HepG2 (cell line): ENCODE data around the gene LSM6. TPM values are rescaled to one million over a fixed set of nuclear protein-coding genes. Genes with fewer than 3 reads are reported as not detected.

Experiments
- FOXA1 ChIP-seq, 2 experiments: fragments of 450-650 bp in 1 of 2; sonication (generic) in 1 of 2; formaldehyde crosslinking in 1 of 2; IDR thresholded peaks; 2 replicates each; pipeline versions ENCODE4 v1.4.0 to v1.6.1; 2016 to 2020; ENCODE audit warnings: missing genetic modification reagents in 1 of 2
- JUN ChIP-seq: sonication (generic); formaldehyde crosslinking; IDR thresholded peaks from 2 replicates; pipeline ENCODE4 v1.4.0; 2020; ENCODE audit warnings: mild to moderate bottlenecking, missing genetic modification reagents
- KLF12 ChIP-seq: sonication (generic); formaldehyde crosslinking; IDR thresholded peaks from 2 replicates; pipeline ENCODE4 v1.4.0; 2020; ENCODE audit warnings: missing genetic modification reagents, borderline replicate concordance
- NCOA5 ChIP-seq: sonication (generic); formaldehyde crosslinking; IDR thresholded peaks from 2 replicates; pipeline ENCODE4 v1.4.0; 2020; ENCODE audit warnings: missing genetic modification reagents
- SIX4 ChIP-seq: sonication (generic); formaldehyde crosslinking; IDR thresholded peaks from 2 replicates; pipeline ENCODE4 v1.4.0; 2020; ENCODE audit warnings: missing genetic modification reagents
- SMC3 ChIP-seq: IDR thresholded peaks from 2 replicates; pipeline ENCODE4 v1.6.1; 2011; ENCODE audit warnings: low read length, improper control_type of control experiment
- SOX13 ChIP-seq, 3 experiments: fragments of 450-650 bp in 1 of 3; sonication (generic) in 1 of 3; formaldehyde crosslinking in 1 of 3; IDR thresholded peaks in 2 of 3; conservative IDR thresholded peaks in 1 of 3; 2 replicates each; pipeline versions ENCODE4 v1.5.0 to v1.6.1; 2016 to 2020; ENCODE audit warnings: antibody characterized with exemption in 1 of 3, mild to moderate bottlenecking in 1 of 3, missing compliant biosample characterization in 1 of 3, missing genetic modification reagents in 1 of 3, moderate library complexity in 1 of 3
- polyA plus RNA-seq, 8 experiments: library from polyadenylated mRNA; depleted of rRNA in 3 of 8; stranded (reverse) in 7 of 8; unstranded in 1 of 8; fragments of >200 nt; fragmentation: Illumina TruSeq in 4 of 8; extraction: Trizol in 4 of 8; gene quantifications; 2 replicates each; pipeline versions ENCODE4 v1.2.1 to v1.2.3, GENCODE V29; 2011 to 2016; ENCODE audit warnings: low read depth in 4 of 8, missing spikeins in 1 of 8, mixed read lengths in 1 of 8; ENCODE audit not compliant: insufficient read depth in 1 of 8
- total RNA-seq, 5 experiments: library from RNA; depleted of rRNA; stranded (reverse); fragments of >200 nt; fragmentation: Illumina TruSeq; extraction: Trizol; gene quantifications; 2 replicates each; pipeline ENCODE4 v1.2.3, GENCODE V29; 2016; ENCODE audit warnings: low read depth in 1 of 5
- TF ChIP-seq, protein P1 (sequence below), 2 experiments: sonication (generic) in 1 of 2; formaldehyde crosslinking in 1 of 2; IDR thresholded peaks; 2 replicates each; pipeline versions ENCODE4 v1.6.1 to v1.9.0; 2014 to 2022; ENCODE audit warnings: antibody characterized with exemption in 1 of 2, borderline replicate concordance in 1 of 2, inconsistent platforms in 1 of 2, low read depth in 1 of 2, missing genetic modification reagents in 1 of 2
- TF ChIP-seq, protein P2 (sequence below): sonication (generic); formaldehyde crosslinking; IDR thresholded peaks from 2 replicates; pipeline ENCODE4 v1.4.0; 2020; ENCODE audit warnings: missing genetic modification reagents, borderline replicate concordance
- TF ChIP-seq, protein P3 (sequence below): sonication (generic); formaldehyde crosslinking; IDR thresholded peaks from 2 replicates; pipeline ENCODE4 v1.5.0; 2020; ENCODE audit warnings: mild to moderate bottlenecking, missing genetic modification reagents
- TF ChIP-seq, protein P4 (sequence below): sonication (generic); formaldehyde crosslinking; IDR thresholded peaks from 2 replicates; pipeline ENCODE4 v1.5.0; 2020; ENCODE audit warnings: missing genetic modification reagents

The LSM6 gene
- total and polyA plus RNA-seq, 2 of the 13 experiments (the other 11 are each of a cell fraction or from before 2014, with no cell fraction given) = 14.6 to 83.3 TPM

DNA sequence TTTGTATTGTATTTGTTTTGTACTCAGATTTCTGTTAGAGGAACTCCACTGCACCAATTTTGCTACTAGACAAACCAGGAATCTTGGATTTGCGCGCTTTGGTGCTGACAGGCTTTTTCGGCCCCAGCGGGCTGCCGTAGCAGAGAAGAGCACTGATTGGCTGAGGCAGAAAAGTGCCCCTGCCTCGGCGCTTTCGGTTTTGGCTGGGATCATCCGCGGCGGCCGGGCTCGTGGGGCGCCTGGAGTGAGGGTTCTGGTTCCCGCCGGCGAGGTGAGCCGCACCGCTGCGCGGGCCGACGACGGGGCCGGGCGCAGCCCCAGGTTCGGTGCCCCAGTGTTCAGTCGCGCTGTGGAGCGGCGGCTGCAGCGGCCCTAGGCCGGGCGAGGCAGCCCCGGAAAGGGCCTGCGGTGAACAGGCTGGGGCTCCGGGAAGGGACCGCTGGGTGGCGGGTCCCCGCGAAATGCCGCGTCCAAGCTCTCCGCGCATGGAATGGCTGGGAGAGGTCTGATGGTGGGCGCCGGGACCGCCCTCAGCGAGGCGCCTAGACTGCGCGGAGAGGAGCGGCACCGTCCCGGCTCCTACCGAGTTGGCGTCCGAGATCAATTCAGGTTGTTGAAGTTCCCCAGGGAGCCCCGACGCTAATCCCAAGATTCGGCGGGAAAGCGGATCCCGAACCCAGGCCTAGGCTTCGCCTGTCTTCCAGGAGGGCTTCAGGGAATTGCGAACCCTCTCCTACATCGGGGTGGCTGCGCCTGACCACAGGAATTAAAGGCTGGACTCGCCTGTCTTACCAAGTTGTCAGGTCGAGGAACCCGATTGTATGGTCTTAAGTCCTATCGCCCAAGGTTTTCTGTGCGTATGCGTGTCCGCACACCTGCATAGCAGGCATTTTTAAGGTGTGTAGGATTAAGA is at the start of gene LSM6 (continued):
- TF ChIP-seq, protein P1, sequence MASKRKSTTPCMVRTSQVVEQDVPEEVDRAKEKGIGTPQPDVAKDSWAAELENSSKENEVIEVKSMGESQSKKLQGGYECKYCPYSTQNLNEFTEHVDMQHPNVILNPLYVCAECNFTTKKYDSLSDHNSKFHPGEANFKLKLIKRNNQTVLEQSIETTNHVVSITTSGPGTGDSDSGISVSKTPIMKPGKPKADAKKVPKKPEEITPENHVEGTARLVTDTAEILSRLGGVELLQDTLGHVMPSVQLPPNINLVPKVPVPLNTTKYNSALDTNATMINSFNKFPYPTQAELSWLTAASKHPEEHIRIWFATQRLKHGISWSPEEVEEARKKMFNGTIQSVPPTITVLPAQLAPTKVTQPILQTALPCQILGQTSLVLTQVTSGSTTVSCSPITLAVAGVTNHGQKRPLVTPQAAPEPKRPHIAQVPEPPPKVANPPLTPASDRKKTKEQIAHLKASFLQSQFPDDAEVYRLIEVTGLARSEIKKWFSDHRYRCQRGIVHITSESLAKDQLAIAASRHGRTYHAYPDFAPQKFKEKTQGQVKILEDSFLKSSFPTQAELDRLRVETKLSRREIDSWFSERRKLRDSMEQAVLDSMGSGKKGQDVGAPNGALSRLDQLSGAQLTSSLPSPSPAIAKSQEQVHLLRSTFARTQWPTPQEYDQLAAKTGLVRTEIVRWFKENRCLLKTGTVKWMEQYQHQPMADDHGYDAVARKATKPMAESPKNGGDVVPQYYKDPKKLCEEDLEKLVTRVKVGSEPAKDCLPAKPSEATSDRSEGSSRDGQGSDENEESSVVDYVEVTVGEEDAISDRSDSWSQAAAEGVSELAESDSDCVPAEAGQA (IDR thresholded peaks at IDR 0.05; ENCODE audit: low read depth) = no peak
- TF ChIP-seq, protein P1 (CRISPR knock-in tag; IDR thresholded peaks at IDR 0.05; ENCODE audit: borderline replicate concordance) = no peak
- TF ChIP-seq SOX13 (IDR thresholded peaks at IDR 0.05) (no peak), SOX13 (CRISPR knock-in tag; conservative IDR thresholded peaks at IDR 0.05 in 1 of 2, IDR thresholded peaks at IDR 0.05 in 1 of 2) (no peak), KLF12 (CRISPR knock-in tag) (no peak), SMC3 (no peak), JUN (CRISPR knock-in tag) (no peak), NCOA5 (CRISPR knock-in tag) (no peak), SIX4 (CRISPR knock-in tag) (no peak), FOXA1 (IDR thresholded peaks at IDR 0.05) (no peak), FOXA1 (CRISPR knock-in tag; IDR thresholded peaks at IDR 0.05) (no peak)
- TF ChIP-seq, protein P2, sequence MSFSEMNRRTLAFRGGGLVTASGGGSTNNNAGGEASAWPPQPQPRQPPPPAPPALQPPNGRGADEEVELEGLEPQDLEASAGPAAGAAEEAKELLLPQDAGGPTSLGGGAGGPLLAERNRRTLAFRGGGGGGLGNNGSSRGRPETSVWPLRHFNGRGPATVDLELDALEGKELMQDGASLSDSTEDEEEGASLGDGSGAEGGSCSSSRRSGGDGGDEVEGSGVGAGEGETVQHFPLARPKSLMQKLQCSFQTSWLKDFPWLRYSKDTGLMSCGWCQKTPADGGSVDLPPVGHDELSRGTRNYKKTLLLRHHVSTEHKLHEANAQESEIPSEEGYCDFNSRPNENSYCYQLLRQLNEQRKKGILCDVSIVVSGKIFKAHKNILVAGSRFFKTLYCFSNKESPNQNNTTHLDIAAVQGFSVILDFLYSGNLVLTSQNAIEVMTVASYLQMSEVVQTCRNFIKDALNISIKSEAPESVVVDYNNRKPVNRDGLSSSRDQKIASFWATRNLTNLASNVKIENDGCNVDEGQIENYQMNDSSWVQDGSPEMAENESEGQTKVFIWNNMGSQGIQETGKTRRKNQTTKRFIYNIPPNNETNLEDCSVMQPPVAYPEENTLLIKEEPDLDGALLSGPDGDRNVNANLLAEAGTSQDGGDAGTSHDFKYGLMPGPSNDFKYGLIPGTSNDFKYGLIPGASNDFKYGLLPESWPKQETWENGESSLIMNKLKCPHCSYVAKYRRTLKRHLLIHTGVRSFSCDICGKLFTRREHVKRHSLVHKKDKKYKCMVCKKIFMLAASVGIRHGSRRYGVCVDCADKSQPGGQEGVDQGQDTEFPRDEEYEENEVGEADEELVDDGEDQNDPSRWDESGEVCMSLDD (CRISPR knock-in tag) = no peak
- TF ChIP-seq, protein P3, sequence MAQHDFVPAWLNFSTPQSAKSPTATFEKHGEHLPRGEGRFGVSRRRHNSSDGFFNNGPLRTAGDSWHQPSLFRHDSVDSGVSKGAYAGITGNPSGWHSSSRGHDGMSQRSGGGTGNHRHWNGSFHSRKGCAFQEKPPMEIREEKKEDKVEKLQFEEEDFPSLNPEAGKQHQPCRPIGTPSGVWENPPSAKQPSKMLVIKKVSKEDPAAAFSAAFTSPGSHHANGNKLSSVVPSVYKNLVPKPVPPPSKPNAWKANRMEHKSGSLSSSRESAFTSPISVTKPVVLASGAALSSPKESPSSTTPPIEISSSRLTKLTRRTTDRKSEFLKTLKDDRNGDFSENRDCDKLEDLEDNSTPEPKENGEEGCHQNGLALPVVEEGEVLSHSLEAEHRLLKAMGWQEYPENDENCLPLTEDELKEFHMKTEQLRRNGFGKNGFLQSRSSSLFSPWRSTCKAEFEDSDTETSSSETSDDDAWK (CRISPR knock-in tag) = no peak
- TF ChIP-seq, protein P4, sequence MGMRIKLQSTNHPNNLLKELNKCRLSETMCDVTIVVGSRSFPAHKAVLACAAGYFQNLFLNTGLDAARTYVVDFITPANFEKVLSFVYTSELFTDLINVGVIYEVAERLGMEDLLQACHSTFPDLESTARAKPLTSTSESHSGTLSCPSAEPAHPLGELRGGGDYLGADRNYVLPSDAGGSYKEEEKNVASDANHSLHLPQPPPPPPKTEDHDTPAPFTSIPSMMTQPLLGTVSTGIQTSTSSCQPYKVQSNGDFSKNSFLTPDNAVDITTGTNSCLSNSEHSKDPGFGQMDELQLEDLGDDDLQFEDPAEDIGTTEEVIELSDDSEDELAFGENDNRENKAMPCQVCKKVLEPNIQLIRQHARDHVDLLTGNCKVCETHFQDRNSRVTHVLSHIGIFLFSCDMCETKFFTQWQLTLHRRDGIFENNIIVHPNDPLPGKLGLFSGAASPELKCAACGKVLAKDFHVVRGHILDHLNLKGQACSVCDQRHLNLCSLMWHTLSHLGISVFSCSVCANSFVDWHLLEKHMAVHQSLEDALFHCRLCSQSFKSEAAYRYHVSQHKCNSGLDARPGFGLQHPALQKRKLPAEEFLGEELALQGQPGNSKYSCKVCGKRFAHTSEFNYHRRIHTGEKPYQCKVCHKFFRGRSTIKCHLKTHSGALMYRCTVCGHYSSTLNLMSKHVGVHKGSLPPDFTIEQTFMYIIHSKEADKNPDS = no peak
